GM21723 (cell line): ENCODE results near the gene FOXD2.
"Not testable (repeated sequence)": the region's sequence is repeated elsewhere in the genome, so short reads cannot be mapped to it uniquely, and the experiment has no call there.

Experiments
- ATAC-seq: cut with Tn5 transposase; IDR thresholded peaks from one replicate; pipeline ENCODE4 v1.9.1; 2021; ENCODE audit warnings: mild to moderate bottlenecking, moderate library complexity; ENCODE audit not compliant: unreplicated experiment

FOXD2 gene

GRCh38 chr1:47439017-47439818 lies 1.4 kb downstream of the FOXD2 start:
- no peak for ATAC-seq

- no peak for ATAC-seq
Observed at GRCh38 chr1:47439819-47440598, 2.2 kb downstream of the FOXD2 start.

GRCh38 chr1:47440599-47441081 lies 2.8 kb downstream of the FOXD2 start:
- no peak for ATAC-seq

- ATAC-seq, result no peak
Observed at GRCh38 chr1:47441450-47442106, 3.7 kb downstream of the FOXD2 start.

- no peak for ATAC-seq
Observed at GRCh38 chr1:47442202-47442601, 4.4 kb downstream of the FOXD2 start.

- ATAC-seq, result no peak
Observed at GRCh38 chr1:47442842-47443529, 5.1 kb downstream of the FOXD2 start.

- no peak for ATAC-seq
Observed at GRCh38 chr1:47443530-47444296, 5.9 kb downstream of the FOXD2 start.

- ATAC-seq, result no peak
Observed at GRCh38 chr1:47444297-47444561, 6.4 kb downstream of the FOXD2 start.

- no peak for ATAC-seq
Observed at GRCh38 chr1:47444562-47445465, 7.0 kb downstream of the FOXD2 start.

- no peak for ATAC-seq
Observed at GRCh38 chr1:47445823-47446550, 8.1 kb downstream of the FOXD2 start.

GRCh38 chr1:47448462-47449222 lies 10.8 kb downstream of the FOXD2 start:
- no peak for ATAC-seq

- no peak for ATAC-seq
Observed at GRCh38 chr1:47449822-47450552, 12.1 kb downstream of the FOXD2 start.

- no peak for ATAC-seq
Observed at GRCh38 chr1:47450606-47451005, 12.8 kb downstream of the FOXD2 start.

- ATAC-seq, result no peak
Observed at GRCh38 chr1:47452426-47452825, 14.6 kb downstream of the FOXD2 start.

- not testable (repeated sequence) for ATAC-seq
Observed at GRCh38 chr1:47453910-47454309, 16.1 kb downstream of the FOXD2 start.

- no peak for ATAC-seq
Observed at GRCh38 chr1:47456250-47456649, 18.4 kb downstream of the FOXD2 start.

GRCh38 chr1:47457547-47457946 lies 19.7 kb downstream of the FOXD2 start:
- ATAC-seq, result not testable (repeated sequence)
